Glomerular endothelial cell (primary cell): ENCODE data around the gene SNAP47. TPM values are rescaled to one million over a fixed set of nuclear protein-coding genes. Genes with fewer than 3 reads are reported as not detected.

Source experiments
- total RNA-seq: library from RNA; depleted of rRNA; stranded (reverse); fragments of >200 nt; gene quantifications from 2 replicates; pipeline ENCODE4 v1.2.3, GENCODE V29; 2015

Gene SNAP47
- total RNA-seq, 1 donor from 2014 or later: 30.9 TPM

Other genes with a start within 250 kb of the SNAP47 start
- 7.0 and 12.1 TPM in 2 replicates for gene ZNF678, start 171.9 kb upstream of the SNAP47 start, total RNA-seq
- 20.7 and 24.8 TPM in 2 replicates for gene JMJD4, start 133 bp upstream of the SNAP47 start, total RNA-seq
- gene PRSS38, start 80.2 kb downstream of the SNAP47 start, total RNA-seq: not detected in 2 replicates
- 2.8 and 3.7 TPM in 2 replicates for gene WNT9A, start 212.5 kb downstream of the SNAP47 start, total RNA-seq